Stimulated activated CD8-positive, alpha-beta memory T cell treated with anti-CD3 and anti-CD28 coated beads, Interleukin-4, amount 100 ng/mL, for 48 hours (primary cell): ENCODE measurements around the gene GLYAT.

Experiments
- DNase-seq: peaks from one replicate; pipeline ENCODE4 v3.0.0-alpha.2; 2020

The GLYAT gene

DNA sequence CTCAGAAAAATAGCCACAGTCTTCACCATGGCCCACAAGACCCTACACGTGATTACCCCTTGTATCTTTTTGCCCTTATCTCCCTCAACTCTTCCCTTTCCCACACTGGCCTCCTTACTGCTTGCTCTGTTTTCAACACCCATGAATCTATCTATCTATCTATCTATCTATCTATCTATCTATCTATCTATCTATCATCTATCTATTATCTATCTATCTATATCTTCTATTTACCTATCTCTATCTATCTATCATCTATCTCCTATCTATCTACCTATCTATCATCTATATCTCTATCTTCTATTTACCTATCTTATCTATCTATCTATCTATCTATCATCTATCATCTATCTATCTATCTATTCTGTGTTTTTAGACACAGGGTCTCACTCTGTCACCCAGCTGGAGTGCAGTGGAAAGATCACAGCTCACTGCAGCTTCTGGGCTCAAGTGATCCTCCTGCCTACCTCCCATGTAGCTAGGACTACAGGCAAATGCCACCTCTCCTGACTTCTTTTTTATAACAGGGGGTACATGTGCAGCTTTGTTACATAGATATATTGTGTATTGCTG lies 55.1 kb downstream of the GLYAT start:
- no peak for DNase-seq

DNA sequence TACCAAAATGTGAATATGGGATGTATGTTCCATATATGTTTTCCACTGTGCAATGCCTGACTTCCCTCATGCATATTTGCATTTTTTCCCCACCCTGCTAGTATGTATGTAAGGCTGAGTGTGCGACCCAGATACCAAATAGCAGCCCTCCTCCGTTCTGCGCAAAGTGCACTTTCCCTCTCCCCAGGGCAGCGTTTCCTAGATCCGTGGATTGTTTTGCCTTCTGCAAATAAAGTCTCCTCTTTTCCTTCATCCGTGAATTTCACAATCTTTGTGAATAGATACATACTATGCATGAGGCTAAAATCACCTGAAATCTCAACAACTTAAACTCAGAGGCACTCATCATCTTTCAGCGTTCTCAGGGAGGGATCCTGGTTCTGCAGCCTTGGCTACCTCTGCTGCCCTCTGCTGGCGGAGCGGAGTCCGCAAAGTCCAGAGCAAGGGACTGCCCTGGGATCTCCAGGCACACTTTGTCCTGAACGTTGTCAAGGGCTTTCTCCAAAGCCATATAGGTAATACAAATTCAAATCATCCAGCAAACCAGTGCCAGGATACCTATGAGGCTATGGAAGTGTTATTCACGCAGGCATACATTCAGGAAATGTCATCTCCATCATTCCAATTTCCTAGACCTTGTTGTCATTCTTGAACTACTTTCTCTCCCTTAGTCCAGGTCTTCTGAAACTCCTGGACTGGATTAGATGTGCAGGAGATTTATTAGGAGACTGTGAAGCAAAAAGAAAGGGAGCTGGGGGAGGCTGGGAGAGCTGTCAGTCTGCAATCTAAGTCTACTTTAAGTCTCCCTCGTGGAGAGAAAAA lies 56.2 kb downstream of the GLYAT start:
- DNase-seq: peak; percentile 90

- DNase-seq: no peak
Observed at GRCh38 chr11:58674609-58675008, 57.1 kb downstream of the GLYAT start.

DNA sequence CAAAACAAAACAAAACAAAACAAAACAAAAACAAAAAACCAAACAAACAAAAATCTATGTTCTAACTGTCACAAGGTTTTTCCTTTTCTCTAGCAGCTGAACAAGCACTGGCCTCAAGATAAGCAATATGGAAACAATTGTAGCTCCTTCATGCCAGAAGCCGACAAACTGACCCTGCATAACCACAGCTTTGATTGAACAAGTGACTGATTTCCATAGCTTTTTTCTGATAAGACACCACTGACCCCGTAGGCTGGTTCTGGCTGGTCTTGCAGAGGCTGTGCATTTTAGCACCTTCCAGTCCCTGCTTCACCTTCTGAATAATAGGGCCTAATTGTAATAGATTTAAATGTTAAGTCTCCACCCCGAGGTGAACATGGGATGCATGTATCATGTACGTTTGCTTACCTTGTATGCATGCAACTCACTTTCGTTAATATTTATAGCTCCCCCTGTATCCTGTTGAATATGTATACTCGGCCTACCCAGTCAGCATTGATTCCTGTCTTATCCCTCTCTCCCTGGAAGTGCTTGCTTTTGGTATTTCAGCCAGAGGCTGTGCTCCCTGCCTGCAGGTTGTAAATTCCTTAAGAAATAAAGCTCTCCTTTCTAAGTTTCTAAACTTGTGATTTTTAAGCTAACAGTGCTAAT lies 59.6 kb downstream of the GLYAT start:
- DNase-seq: no peak

- DNase-seq: no peak
Observed at GRCh38 chr11:58659910-58660570, 71.7 kb downstream of the GLYAT start.

- no peak for DNase-seq
Observed at GRCh38 chr11:58659404-58659803, 72.3 kb downstream of the GLYAT start.
